OCI-LY7 (cell line): Measurements from ENCODE around the gene CTNNBL1. TPM values are rescaled to one million over a fixed set of nuclear protein-coding genes. Genes with fewer than 3 reads are reported as not detected.

ENCODE experiments used
- BruUV-seq: library from RNA; stranded (reverse); fragments of 400-500 nt; replicated peaks from 2 replicates; lab custom pipeline; 2021; lab: Mats Ljungman, UMichigan
- CTCF ChIA-PET: fragments of 300-600 bp; sonication (Branson Sonifier 250); formaldehyde crosslinking; loops from one replicate; lab custom pipeline; 2022; ENCODE audit warnings: antibody characterized with exemption; ENCODE audit not compliant: unreplicated experiment; lab: Charles Lee
- POLR2A ChIA-PET: fragments of 300-600 bp; sonication (Branson Sonifier 250); formaldehyde crosslinking; loops from one replicate; lab custom pipeline; 2022; ENCODE audit warnings: antibody characterized with exemption; lab: Charles Lee
- DNase-seq: peaks from one replicate; pipeline ENCODE4 v3.0.0-alpha.2; 2015; ENCODE audit warnings: low spot score
- H2AFZ ChIP-seq: fragments of 200-600 bp; sonication (generic), shearing (Covaris generic); 2 replicates; pipeline ENCODE4 v1.6.1; 2014; ENCODE audit warnings: mild to moderate bottlenecking, antibody characterized with exemption, low read length, moderate library complexity
- H3K27ac ChIP-seq: fragments of 200-600 bp; sonication (generic); 2 replicates; pipeline ENCODE4 v1.5.1; 2014; ENCODE audit warnings: mixed run types, low read depth, mild to moderate bottlenecking, moderate library complexity, low read length, inconsistent platforms; ENCODE audit not compliant: poor library complexity, severe bottlenecking
- H3K36me3 ChIP-seq: fragments of 200-600 bp; sonication (generic); 2 replicates; pipeline ENCODE4 v1.6.1; 2014; ENCODE audit warnings: mild to moderate bottlenecking, antibody characterized with exemption, low read length, moderate library complexity, mixed read lengths; ENCODE audit not compliant: insufficient read depth
- H3K4me1 ChIP-seq: fragments of 200-600 bp; sonication (generic); 2 replicates; pipeline ENCODE4 v1.5.1; 2014; ENCODE audit warnings: mild to moderate bottlenecking, low read length; ENCODE audit not compliant: insufficient read depth, poor library complexity, severe bottlenecking
- H3K4me2 ChIP-seq: fragments of 200-600 bp; sonication (generic); 2 replicates; pipeline ENCODE4 v1.6.1; 2014; ENCODE audit warnings: mild to moderate bottlenecking, low read length
- H3K4me3 ChIP-seq: fragments of 200-600 bp; sonication (generic); 2 replicates; pipeline ENCODE4 v1.5.1; 2014; ENCODE audit warnings: mild to moderate bottlenecking, low read depth, low read length; ENCODE audit not compliant: poor library complexity, severe bottlenecking
- H3K79me2 ChIP-seq: fragments of 200-600 bp; sonication (generic); 2 replicates; pipeline ENCODE4 v1.6.1; 2016; ENCODE audit warnings: low read depth, mild to moderate bottlenecking, low read length, moderate library complexity, mixed read lengths; ENCODE audit not compliant: insufficient read depth
- H3K9me2 ChIP-seq: fragments of 200-600 bp; sonication (generic); 2 replicates; pipeline ENCODE4 v1.6.1; 2016; ENCODE audit warnings: mild to moderate bottlenecking, low read length, mixed read lengths; ENCODE audit not compliant: insufficient read depth
- H3K9me3 ChIP-seq: fragments of 200-600 bp; sonication (generic); 2 replicates; pipeline ENCODE4 v1.6.1; 2014; ENCODE audit warnings: mild to moderate bottlenecking, mixed run types, low read length, mixed read lengths
- H4K20me1 ChIP-seq: fragments of 200-600 bp; sonication (generic); 2 replicates; pipeline ENCODE4 v1.6.1; 2014; ENCODE audit warnings: mild to moderate bottlenecking, antibody characterized with exemption, low read length, moderate library complexity, mixed read lengths; ENCODE audit not compliant: insufficient read depth
- EZH2phosphoT487 ChIP-seq: fragments of 200-600 bp; sonication (generic); IDR thresholded peaks from 2 replicates; pipeline ENCODE4 v1.6.1; 2018; ENCODE audit warnings: low read depth, borderline replicate concordance, mild to moderate bottlenecking, mixed run types, antibody characterized with exemption, low read length, moderate library complexity, mixed read lengths
- intact Hi-C: fragments of 100-400 bp; cut with micrococcal nuclease; formaldehyde crosslinking; loops from one replicate; pipeline ENCODE4 v1.10.0; 2022; ENCODE audit not compliant: unreplicated experiment
- total RNA-seq, 2 experiments: library from RNA; depleted of rRNA in 1 of 2; stranded (reverse); fragments of >200 nt in 1 of 2; shearing (Covaris generic) in 1 of 2; gene quantifications; 2 replicates each; pipeline ENCODE4 v1.2.3, GENCODE V29; 2014 to 2022
- TF ChIP-seq, protein P1 (sequence below): fragments of 200-600 bp; sonication (generic); conservative IDR thresholded peaks from 2 replicates; pipeline ENCODE4 v1.5.1; 2014; ENCODE audit warnings: mild to moderate bottlenecking, antibody characterized with exemption, low read length, moderate library complexity, mixed read lengths

CTNNBL1 gene
- total RNA-seq, 2 experiments from 2014 or later = 38.0 to 90.0 TPM

DNA sequence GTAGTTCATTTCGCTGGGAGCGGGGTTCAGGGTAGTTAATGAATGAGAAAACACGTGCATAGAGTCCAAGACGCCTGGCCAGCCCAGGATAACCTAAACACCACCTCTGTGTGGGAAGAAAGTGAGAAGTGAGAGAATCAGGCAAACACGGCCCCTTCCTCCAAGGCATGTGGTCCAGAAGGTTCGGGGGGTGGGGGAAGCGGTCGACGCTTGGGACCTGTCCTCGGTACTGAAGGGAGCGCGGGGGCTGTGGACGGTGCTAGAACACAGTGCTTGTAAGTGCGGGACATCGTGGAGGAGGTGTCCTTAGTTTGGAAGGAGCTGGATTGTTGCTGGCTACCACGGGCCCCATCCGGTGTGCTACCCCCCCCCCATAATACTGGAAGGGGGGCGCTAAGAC is 207.4 kb downstream of the CTNNBL1 start:
- Histone ChIP-seq H3K9me3 (no peaks in the 10 kb centered on the region), H3K4me3 (no peak overlapping the region), H3K79me2 (no peaks in the 10 kb centered on the region), H3K9me2 (no peaks in the 10 kb centered on the region), H2AFZ (no peak overlapping the region), H3K27ac (no peak overlapping the region), H3K4me1 (no peaks in the 10 kb centered on the region), H3K4me2 (no peak overlapping the region), H4K20me1 (no peaks in the 10 kb centered on the region), H3K36me3 (no peaks in the 10 kb centered on the region)
- TF ChIP-seq EZH2phosphoT487 = no peak
- TF ChIP-seq, protein P1, sequence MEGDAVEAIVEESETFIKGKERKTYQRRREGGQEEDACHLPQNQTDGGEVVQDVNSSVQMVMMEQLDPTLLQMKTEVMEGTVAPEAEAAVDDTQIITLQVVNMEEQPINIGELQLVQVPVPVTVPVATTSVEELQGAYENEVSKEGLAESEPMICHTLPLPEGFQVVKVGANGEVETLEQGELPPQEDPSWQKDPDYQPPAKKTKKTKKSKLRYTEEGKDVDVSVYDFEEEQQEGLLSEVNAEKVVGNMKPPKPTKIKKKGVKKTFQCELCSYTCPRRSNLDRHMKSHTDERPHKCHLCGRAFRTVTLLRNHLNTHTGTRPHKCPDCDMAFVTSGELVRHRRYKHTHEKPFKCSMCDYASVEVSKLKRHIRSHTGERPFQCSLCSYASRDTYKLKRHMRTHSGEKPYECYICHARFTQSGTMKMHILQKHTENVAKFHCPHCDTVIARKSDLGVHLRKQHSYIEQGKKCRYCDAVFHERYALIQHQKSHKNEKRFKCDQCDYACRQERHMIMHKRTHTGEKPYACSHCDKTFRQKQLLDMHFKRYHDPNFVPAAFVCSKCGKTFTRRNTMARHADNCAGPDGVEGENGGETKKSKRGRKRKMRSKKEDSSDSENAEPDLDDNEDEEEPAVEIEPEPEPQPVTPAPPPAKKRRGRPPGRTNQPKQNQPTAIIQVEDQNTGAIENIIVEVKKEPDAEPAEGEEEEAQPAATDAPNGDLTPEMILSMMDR = no peak
- ChIA-PET CTCF (no interaction called here), POLR2A (no interaction called here)
- intact Hi-C loops = no loop called here
- no peak for DNase-seq
- no TSS peak for BruUV-seq

DNA sequence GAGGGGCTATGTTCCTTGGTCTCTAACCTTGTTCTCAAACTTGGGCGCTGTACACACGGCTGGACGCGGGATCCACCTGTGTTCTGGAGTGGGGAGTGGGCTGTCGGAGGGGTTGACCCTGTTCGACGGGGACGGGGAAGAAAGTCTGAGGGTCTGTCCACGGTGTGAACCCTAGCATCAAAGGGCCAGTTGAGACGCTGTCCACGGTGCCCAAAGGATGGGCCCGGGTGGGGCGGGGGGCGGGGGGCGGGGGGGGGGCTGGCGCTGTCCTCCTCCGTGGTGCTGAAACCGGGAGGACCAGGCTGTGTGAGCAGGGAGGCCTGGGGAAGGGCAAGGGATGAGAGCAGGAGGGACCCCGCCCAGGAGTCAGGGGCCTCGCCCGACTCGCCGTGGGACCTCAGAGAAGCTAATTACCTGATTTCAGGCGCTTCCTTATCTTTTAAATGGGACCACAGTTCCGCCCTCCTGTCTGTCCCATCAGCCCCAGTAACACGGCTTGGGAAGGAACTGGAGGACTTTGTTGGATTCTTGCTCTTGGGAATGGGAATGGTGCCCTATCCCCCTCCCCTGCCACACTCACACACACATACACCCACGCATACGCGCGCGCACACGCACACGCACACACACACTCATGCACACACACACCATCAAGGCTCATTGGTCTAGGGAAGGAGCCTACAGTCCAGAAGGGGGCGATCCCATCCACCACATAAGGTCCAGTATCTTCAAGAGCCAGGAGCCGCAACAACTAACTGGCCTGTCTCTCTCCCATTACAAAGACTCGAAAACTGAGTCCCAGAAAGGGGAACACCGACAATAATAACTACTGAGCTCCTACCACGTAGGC is 208.0 kb downstream of the CTNNBL1 start:
- no TSS peak for BruUV-seq
- TF ChIP-seq, protein P1 = peak; percentile 65
- TF ChIP-seq EZH2phosphoT487 = no peak
- intact Hi-C loops = loop anchor here (2.0 kb wide), 1 partner anchor 91 kb away; no protein-coding TSS in a partner anchor

More for the DNA sequence above, 208.0 kb downstream of the CTNNBL1 start:
- Histone ChIP-seq H2AFZ (no peak overlapping the region), H3K4me1 (no peaks in the 10 kb centered on the region), H3K79me2 (no peaks in the 10 kb centered on the region), H3K4me2 (no peak overlapping the region), H3K4me3 (no peak overlapping the region), H4K20me1 (no peaks in the 10 kb centered on the region), H3K9me2 (no peaks in the 10 kb centered on the region), H3K36me3 (no peaks in the 10 kb centered on the region), H3K9me3 (no peaks in the 10 kb centered on the region), H3K27ac (no peak overlapping the region)
- ChIA-PET CTCF (no interaction called here), POLR2A (no interaction called here)
- DNase-seq = peak; percentile 39
